Loucy (cell line): ENCODE data around the gene RPTOR.

Experiments used
- EZH2phosphoT487 ChIP-seq: fragments of 200-600 bp; IDR thresholded peaks from 2 replicates; pipeline ENCODE4 v1.6.1; 2018; ENCODE audit warnings: antibody characterized with exemption, mild to moderate bottlenecking, moderate library complexity, borderline replicate concordance
- TF ChIP-seq, protein P1 (sequence below): fragments of 200-600 bp; sonication (generic); conservative IDR thresholded peaks from 2 replicates; pipeline ENCODE4 v1.5.1; 2014; ENCODE audit warnings: mild to moderate bottlenecking, antibody characterized with exemption, low read length

DNA sequence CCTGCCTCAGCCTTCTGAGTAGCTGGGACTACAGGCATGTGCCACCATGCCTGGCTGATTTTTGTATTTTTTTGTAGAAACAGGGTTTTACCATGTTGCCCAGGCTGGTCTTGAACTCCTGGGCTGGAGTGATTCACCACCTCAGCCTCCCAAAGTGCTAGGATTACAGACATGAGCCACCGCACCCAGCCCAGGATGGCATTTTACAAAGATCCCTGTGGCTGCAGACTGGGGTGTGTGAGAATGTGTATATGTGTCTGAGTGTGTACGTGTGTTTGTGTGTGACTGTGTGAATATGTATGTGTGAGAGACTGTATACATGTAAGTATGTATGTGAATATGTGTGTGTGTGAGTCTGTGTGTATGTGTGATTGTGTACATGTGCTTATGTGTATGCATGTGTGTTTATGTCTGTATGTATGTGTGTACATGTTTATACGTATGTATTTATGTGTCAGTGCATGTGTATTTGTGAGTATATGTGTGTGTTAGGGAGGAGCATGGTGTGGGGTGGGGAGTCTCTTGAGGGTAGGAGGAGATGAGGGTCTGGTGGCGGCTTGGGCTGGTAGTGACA, 17.0 kb downstream of the RPTOR start:
- TF ChIP-seq, protein P1, sequence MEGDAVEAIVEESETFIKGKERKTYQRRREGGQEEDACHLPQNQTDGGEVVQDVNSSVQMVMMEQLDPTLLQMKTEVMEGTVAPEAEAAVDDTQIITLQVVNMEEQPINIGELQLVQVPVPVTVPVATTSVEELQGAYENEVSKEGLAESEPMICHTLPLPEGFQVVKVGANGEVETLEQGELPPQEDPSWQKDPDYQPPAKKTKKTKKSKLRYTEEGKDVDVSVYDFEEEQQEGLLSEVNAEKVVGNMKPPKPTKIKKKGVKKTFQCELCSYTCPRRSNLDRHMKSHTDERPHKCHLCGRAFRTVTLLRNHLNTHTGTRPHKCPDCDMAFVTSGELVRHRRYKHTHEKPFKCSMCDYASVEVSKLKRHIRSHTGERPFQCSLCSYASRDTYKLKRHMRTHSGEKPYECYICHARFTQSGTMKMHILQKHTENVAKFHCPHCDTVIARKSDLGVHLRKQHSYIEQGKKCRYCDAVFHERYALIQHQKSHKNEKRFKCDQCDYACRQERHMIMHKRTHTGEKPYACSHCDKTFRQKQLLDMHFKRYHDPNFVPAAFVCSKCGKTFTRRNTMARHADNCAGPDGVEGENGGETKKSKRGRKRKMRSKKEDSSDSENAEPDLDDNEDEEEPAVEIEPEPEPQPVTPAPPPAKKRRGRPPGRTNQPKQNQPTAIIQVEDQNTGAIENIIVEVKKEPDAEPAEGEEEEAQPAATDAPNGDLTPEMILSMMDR, result no peak
- no peak for TF ChIP-seq EZH2phosphoT487
